Left lung (tissue), 10 donors: Measurements from ENCODE around the gene EEF2K. TPM values are rescaled to one million over a fixed set of nuclear protein-coding genes. Genes with fewer than 3 reads are reported as not detected.
"Not testable (repeated sequence)": the region's sequence is repeated elsewhere in the genome, so short reads cannot be mapped to it uniquely, and the experiment has no call there.

ENCODE experiments used
- ATAC-seq: fragments of 200-7000 bp; cut with Tn5 transposase; one replicate; pipeline ENCODE4 v1.9.1; 2020; ENCODE audit warnings: moderate library complexity
- DNase-seq, 4 donors: peaks; one replicate each; pipeline ENCODE4 v3.0.0-alpha.2; 2013 to 2020
- H3K27ac ChIP-seq, 2 donors: fragments of 200-600 bp; sonication (generic) in 1 of 2; one replicate each; pipeline versions ENCODE4 v1.5.0 to v1.8.0; 2020 to 2021
- H3K27me3 ChIP-seq, 2 donors: fragments of 200-600 bp; sonication (generic) in 1 of 2; one replicate each; pipeline versions ENCODE4 v1.5.0 to v1.8.0; 2020 to 2021
- H3K36me3 ChIP-seq, 2 donors: fragments of 200-600 bp; sonication (generic) in 1 of 2; one replicate each; pipeline versions ENCODE4 v1.5.0 to v1.8.0; 2020 to 2021
- H3K4me1 ChIP-seq, 2 donors: fragments of 200-600 bp; one replicate each; pipeline ENCODE4 v1.8.0; 2021
- H3K4me3 ChIP-seq, 2 donors: fragments of 200-600 bp; sonication (generic) in 1 of 2; one replicate each; pipeline versions ENCODE4 v1.5.0 to v1.8.0; 2020 to 2021; ENCODE audit warnings: mild to moderate bottlenecking in 1 of 2
- H3K9me3 ChIP-seq, 2 donors: fragments of 200-600 bp; sonication (generic) in 1 of 2; one replicate each; pipeline versions ENCODE4 v1.5.0 to v1.8.0; 2020 to 2021
- CTCF ChIP-seq, 2 donors: fragments of 200-600 bp; sonication (generic) in 1 of 2; IDR thresholded peaks; one replicate each; pipeline versions ENCODE4 v1.5.0 to v1.8.0; 2021; ENCODE audit warnings: antibody characterized with exemption in 2 of 2
- intact Hi-C, 2 donors: fragments of 100-400 bp; cut with DNase I; formaldehyde crosslinking; loops; one replicate each; pipeline versions ENCODE4 v1.11.2 to v1.14.2; 2022
- polyA plus RNA-seq, 6 donors: library from polyadenylated mRNA; unstranded; fragments of 120-200 nt; gene quantifications; one replicate each; pipeline ENCODE4 v1.2.1, GENCODE V29; 2013; ENCODE audit not compliant: insufficient read length in 6 of 6
- total RNA-seq, 2 donors: library from RNA; stranded (reverse); fragmentation: NEBNext Ultra II Directional; extraction: Animal tissue kit (Norgen Biotek cat#: 25700); gene quantifications; one replicate each; pipeline ENCODE4 v1.2.1, GENCODE V29; 2021
- donor health status: DM: no; HTN: yes; CAD: no.
- donor health status: DM: no; HTN: no; CAD: no.

The EEF2K gene
- total and polyA plus RNA-seq, 8 donors: 21.2 to 32.8 (median 23.7) TPM

DNA sequence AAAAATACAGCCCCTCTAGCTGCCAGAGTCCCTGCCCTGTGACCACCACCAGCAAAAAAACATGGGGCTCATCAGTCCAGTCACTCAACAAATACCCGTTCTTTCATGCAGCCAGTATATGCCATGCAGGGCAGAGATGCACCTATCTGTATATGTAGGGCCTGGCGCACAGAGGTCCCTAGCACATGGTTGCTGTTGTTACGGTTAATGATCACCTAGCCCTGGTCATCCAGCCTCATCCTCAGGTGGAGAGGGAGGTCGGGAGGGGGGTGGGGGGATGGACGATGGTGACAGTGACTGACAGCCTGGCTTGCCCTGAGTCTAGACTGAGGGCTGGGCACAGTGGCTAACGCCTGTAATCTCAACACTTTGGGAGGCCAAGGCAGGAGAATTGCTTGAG is 42.3 kb upstream of the EEF2K start:
- peaks cover 0 to 10% of the 10 kb centered on the region in 2 donors for H3K4me1 ChIP-seq
- H3K9me3 ChIP-seq: no peaks in the 10 kb centered on the region
- H3K4me3 ChIP-seq: no peak overlapping the region
- ATAC-seq (no peak), DNase-seq (no peak)
- no peak for TF ChIP-seq CTCF (IDR thresholded peaks at IDR 0.05)
- H3K36me3 ChIP-seq: no peaks in the 10 kb centered on the region
- H3K27me3 ChIP-seq: peaks cover 6 to 39% of the 10 kb centered on the region in 2 donors
- intact Hi-C loops: no loop called here
- H3K27ac ChIP-seq: no peak overlapping the region

- H3K27ac ChIP-seq: no peak overlapping the region
- TF ChIP-seq CTCF (IDR thresholded peaks at IDR 0.05): no peak
- no peaks in the 10 kb centered on the region for H3K9me3 ChIP-seq
- ATAC-seq: no peak
- H3K4me1 ChIP-seq: peaks cover 0 to 10% of the 10 kb centered on the region in 2 donors
- intact Hi-C loops: no loop called here
- H3K4me3 ChIP-seq: no peak overlapping the region
- no peaks in the 10 kb centered on the region for H3K36me3 ChIP-seq
- peaks cover 6 to 39% of the 10 kb centered on the region in 2 donors for H3K27me3 ChIP-seq
- DNase-seq: no peak
Measured at GRCh38 chr16:22164482-22164881, 41.6 kb upstream of the EEF2K start.

DNA sequence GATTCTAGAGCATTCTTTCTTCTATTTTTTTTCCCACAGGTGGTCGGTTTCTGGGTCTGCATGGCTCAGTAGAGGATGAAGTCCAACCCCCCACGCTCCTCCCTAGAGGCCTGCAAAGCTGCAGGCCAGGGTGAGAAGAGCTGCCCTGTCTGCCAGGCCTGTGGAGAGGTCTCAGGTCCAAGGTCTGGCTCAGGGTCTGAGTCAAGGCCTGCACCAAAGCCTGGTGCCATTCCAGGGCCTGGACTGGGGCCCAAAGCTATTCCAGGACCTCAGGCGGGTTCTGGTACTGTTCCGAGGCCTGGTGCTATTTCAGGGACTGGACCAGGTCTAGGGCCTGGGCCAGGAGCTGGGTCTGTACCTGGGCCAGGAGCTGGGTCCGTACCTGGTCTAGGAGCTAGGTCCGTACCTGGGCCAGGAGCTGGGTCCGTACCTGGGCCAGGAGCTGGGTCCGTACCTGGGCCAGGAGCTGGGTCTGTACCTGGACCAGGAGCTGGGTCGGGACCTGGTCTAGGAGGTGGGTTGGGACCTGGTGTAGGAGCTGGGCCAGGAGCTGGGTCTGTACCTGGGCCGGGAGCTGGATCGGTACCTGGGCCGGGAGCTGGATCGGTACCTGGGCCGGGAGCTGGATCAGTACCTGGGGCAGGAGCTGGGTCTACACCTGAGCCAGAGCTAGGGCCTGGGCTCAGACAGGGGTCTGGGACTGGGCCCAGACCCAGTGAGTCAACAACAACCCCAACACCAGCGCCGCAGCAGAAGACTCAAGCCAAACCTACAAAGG is 40.4 kb upstream of the EEF2K start:
- Histone ChIP-seq H3K9me3 (no peaks in the 10 kb centered on the region), H3K4me3 (no peak overlapping the region), H3K27me3 (peaks cover 6 to 31% of the 10 kb centered on the region in 2 donors), H3K4me1 (peaks cover 0 to 10% of the 10 kb centered on the region in 2 donors), H3K27ac (no peak overlapping the region), H3K36me3 (no peaks in the 10 kb centered on the region)
- ATAC-seq: no peak
- DNase-seq: no peak
- intact Hi-C loops: no loop called here
- no peak for TF ChIP-seq CTCF (IDR thresholded peaks at IDR 0.05)

DNA sequence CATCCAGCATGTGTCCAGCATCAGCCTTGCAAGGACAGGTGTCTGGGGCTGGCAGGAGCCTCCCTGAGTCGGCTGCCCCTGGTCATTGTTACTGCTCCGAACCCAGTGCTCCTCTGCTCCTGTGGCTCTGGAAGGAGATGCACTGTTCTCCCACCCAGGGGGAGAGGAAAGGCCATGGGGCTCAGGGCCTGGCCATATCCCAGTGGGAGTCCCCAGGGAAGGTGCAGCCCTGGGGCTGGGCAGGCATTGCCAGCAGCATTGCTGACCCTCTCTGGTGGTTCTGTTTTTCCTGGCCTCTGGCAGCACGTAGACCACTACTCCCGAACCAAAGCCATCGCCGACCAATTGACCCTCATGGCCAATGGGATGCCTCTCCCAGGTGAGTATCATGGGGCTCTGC is 34.1 kb upstream of the EEF2K start:
- H3K4me3 ChIP-seq: no peak overlapping the region
- intact Hi-C loops: no loop called here
- DNase-seq (no peak), ATAC-seq (no peak)
- H3K36me3 ChIP-seq: no peaks in the 10 kb centered on the region
- no peaks in the 10 kb centered on the region for H3K27me3 ChIP-seq
- no peak overlapping the region for H3K27ac ChIP-seq
- no peak for TF ChIP-seq CTCF (IDR thresholded peaks at IDR 0.05)
- no peaks in the 10 kb centered on the region for H3K9me3 ChIP-seq
- no peaks in the 10 kb centered on the region for H3K4me1 ChIP-seq

- intact Hi-C loops, ATAC-seq, H3K4me1 ChIP-seq, H3K4me3 ChIP-seq, DNase-seq, H3K36me3 ChIP-seq, H3K27me3 ChIP-seq, H3K27ac ChIP-seq, H3K9me3 ChIP-seq: not testable (repeated sequence)
Measured at GRCh38 chr16:22172642-22173041, 33.4 kb upstream of the EEF2K start.

DNA sequence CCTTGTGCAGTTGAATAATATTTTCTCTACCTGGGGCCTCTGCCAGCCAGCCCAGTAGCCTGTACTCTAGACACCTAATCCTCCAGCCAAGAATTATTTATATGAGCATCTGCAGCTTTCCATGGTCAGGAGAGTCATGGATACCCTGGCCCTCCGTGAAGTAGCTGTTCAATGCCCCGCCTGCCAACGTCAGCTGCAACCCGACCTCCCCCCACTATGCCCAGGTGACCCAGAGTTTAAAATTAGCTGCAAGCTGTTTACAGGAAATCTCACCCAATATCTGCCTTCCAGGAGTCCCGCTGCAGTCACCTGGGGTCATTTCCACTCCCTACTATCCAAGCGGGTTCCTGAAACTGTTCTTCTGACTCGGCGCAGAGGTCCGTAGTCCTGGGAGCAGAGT is 31.4 kb upstream of the EEF2K start:
- Histone ChIP-seq H3K27ac (no peak overlapping the region), H3K27me3 (no peaks in the 10 kb centered on the region), H3K4me3 (no peak overlapping the region), H3K9me3 (no peaks in the 10 kb centered on the region), H3K36me3 (no peaks in the 10 kb centered on the region), H3K4me1 (no peaks in the 10 kb centered on the region)
- intact Hi-C loops: no loop called here
- peak in 1 of 4 donors; percentile 40 for DNase-seq
- no peak for TF ChIP-seq CTCF (IDR thresholded peaks at IDR 0.05)
- ATAC-seq: peak; percentile 66
